Measurements from ENCODE around the gene TRAF4.

Gene TRAF4

DNA sequence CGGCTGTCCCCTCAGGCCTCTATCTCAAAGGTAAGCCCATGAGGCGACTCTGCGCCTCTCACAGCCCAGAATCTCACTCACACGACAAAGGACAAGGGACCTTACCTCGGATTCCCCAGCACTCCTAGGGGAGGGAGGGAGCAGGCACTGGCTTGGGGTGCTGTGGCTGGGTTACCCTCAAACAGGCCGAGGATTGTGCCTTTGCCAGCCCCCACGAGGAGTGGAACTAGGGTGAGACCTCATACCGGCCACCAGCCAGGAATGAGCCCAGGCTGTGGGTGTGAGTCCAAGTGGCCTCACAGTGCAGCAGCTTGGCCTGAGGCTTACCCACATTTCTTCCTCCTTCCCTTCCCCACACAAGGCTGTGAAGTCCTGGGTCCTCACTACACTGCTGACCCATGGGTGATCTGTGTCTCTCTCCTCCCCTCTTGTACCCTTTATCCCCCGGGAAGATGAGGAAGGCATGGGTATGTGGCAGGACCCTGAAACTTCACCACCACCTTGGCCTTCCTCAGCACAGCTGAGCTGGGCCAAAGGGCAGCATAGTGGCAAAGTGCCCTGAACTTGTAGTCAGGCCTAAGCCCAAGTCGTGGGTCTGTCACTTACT, 38.0 kb upstream of the TRAF4 start:
- no peaks in the 10 kb centered on the region for H3K27me3 ChIP-seq (ENCODE audit: control insufficient read depth, insufficient read depth, low read length)
- no peaks in the 10 kb centered on the region for H3K9me3 ChIP-seq (replicated peaks; ENCODE audit: low read length)
- H3K36me3 ChIP-seq (ENCODE audit: insufficient read depth, low read length), result peaks cover 50% of the 10 kb centered on the region
- H3K4me1 ChIP-seq (ENCODE audit: control insufficient read depth, insufficient read depth, low read length), result peaks cover 5% of the 10 kb centered on the region
- no peak overlapping the region for H3K4me3 ChIP-seq (ENCODE audit: low read length)
- no peak overlapping the region for H3K4me2 ChIP-seq (ENCODE audit: low read length)
- H3K9ac ChIP-seq (ENCODE audit: low read depth, low read length), result no peak overlapping the region

- H3K27me3 ChIP-seq (ENCODE audit: control insufficient read depth, insufficient read depth, low read length), result no peaks in the 10 kb centered on the region
- H3K9ac ChIP-seq (ENCODE audit: low read depth, low read length), result no peak overlapping the region
- H3K4me2 ChIP-seq (ENCODE audit: low read length), result no peak overlapping the region
- H3K4me1 ChIP-seq (ENCODE audit: control insufficient read depth, insufficient read depth, low read length), result peaks cover 8% of the 10 kb centered on the region
- H3K4me3 ChIP-seq (ENCODE audit: low read length), result no peak overlapping the region
- peaks cover 41% of the 10 kb centered on the region for H3K36me3 ChIP-seq (ENCODE audit: insufficient read depth, low read length)
- no peaks in the 10 kb centered on the region for H3K9me3 ChIP-seq (replicated peaks; ENCODE audit: low read length)
Measured at GRCh38 chr17:28706471-28707338, 37.1 kb upstream of the TRAF4 start.

DNA sequence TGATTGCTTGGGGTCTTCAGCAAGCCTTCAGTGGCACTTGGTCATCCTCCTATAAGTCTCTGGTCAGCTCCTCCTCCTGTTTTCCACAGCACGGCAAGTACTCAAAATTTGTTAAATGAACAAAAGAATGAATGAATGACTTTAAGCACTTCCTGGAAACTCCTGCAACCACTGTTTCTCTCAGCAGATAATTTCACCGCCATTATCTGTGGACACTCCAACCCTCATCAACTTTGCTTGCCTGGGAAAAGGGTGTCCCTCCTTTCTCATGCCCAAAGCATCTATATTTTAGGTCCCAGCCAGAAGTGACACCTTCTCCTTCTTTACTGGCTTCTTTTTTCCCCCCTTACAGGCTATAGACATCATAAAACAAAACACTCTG, 36.5 kb upstream of the TRAF4 start:
- Histone ChIP-seq H3K9ac (ENCODE audit: low read depth, low read length) (no peak overlapping the region), H3K9me3 (replicated peaks; ENCODE audit: low read length) (no peaks in the 10 kb centered on the region), H3K4me3 (ENCODE audit: low read length) (no peak overlapping the region), H3K27me3 (ENCODE audit: control insufficient read depth, insufficient read depth, low read length) (no peaks in the 10 kb centered on the region), H3K4me2 (ENCODE audit: low read length) (no peak overlapping the region), H3K4me1 (ENCODE audit: control insufficient read depth, insufficient read depth, low read length) (peaks cover 14% of the 10 kb centered on the region), H3K36me3 (ENCODE audit: insufficient read depth, low read length) (peaks cover 36% of the 10 kb centered on the region)

DNA sequence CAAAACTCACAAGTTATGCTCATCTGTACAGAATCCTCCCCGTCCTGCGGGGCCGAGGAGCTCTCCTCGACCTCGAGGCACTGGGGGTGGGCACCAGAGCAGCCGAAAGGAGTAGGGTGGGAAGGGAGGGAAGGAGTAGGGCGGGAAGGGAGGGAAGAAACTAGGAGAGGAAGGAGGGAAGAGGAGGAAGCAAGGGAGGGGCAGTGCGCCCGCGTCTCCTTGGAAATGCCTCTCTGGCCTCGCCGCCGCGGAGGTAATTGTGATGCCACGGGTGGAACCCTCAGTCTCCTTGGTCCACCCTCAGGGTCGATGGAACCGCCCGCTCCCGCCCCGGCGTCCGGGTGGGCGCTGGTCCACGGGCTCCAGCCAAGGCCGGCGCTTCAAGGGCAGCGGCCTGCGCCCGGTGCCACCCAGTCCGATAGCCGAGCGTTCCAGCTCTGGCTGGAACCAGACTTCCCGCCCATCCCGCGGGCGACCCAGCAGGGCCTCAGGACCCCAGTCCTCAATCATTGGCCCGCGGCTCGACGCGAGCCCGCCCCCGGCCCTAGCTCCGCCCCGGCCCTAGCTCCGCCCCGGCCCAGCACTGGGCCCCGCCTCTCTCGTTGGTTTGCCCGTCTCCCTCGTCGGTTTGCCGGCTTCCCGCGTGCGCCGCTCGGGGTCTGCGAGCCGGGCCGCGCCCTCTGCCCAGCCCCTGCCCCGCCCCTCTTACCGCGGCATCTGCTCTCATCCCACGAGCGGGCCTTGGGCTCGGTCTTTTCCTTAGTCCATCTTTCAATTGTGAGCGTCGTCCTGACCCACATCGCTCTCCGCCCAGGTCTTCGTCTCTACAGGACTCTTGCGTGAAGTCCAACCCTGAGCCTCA, 32.7 kb upstream of the TRAF4 start:
- H3K4me2 ChIP-seq (ENCODE audit: low read length), result peak overlapping the region; percentile 90
- H3K4me3 ChIP-seq (ENCODE audit: low read length), result peak overlapping the region; percentile 71
- no peaks in the 10 kb centered on the region for H3K9me3 ChIP-seq (replicated peaks; ENCODE audit: low read length)
- H3K9ac ChIP-seq (ENCODE audit: low read depth, low read length), result peak overlapping the region; percentile 85
- H3K4me1 ChIP-seq (ENCODE audit: control insufficient read depth, insufficient read depth, low read length), result peaks cover 21% of the 10 kb centered on the region
- H3K36me3 ChIP-seq (ENCODE audit: insufficient read depth, low read length), result peaks cover 39% of the 10 kb centered on the region
- H3K27me3 ChIP-seq (ENCODE audit: control insufficient read depth, insufficient read depth, low read length), result no peaks in the 10 kb centered on the region

GRCh38 chr17:28711723-28712031, 32.1 kb upstream of the TRAF4 start, which contains the start of gene PROCA1:
PROCA1 (minus strand) TSS chr17:28711888; CDS start chr17:28711660, 228 bp downstream.
- peaks cover 27% of the 10 kb centered on the region for H3K4me1 ChIP-seq (ENCODE audit: control insufficient read depth, insufficient read depth, low read length)
- peak within 1 kb of the TSS; percentile 71 for H3K4me3 ChIP-seq (ENCODE audit: low read length)
- no peaks in the 10 kb centered on the region for H3K9me3 ChIP-seq (replicated peaks; ENCODE audit: low read length)
- peaks cover 36% of the 10 kb centered on the region for H3K36me3 ChIP-seq (ENCODE audit: insufficient read depth, low read length)
- H3K27me3 ChIP-seq (ENCODE audit: control insufficient read depth, insufficient read depth, low read length), result no peaks in the 10 kb centered on the region
- peak within 1 kb of the TSS; percentile 85 for H3K9ac ChIP-seq (ENCODE audit: low read depth, low read length)
- peak within 1 kb of the TSS; percentile 90 for H3K4me2 ChIP-seq (ENCODE audit: low read length)

DNA sequence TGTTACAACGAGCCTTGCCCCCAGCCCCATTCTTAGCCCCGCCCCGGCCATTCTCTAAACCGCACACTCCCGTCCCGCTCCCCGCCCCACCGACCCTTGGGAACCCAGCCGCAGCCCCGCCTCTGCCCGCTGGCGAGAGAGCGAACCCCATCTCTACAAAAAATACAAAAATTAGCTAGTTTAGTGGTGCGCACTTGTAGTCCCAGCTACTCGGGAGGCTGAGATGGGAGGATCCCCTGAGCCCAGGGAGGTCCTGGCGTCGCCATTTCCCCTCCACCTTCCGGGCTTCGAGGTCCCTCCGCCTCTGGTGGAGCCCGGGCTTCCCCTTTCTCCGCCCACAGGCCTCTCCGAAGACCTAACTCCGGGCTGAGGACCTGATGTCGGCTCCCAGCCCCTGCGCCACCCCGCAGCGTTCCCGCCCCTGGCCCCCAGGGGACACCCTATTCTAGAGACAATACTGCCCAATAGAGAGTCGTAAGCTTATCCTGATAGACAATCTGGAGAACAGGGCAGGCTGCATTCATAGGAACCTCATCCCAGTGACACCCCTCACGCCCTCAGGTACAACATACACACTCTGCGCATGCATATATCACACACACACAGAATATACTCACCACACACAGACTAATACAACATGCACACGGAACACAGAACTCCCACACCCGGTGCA, 31.6 kb upstream of the TRAF4 start:
- Histone ChIP-seq H3K4me3 (ENCODE audit: low read length) (peak overlapping the region; percentile 71), H3K9ac (ENCODE audit: low read depth, low read length) (peak overlapping the region; percentile 85), H3K36me3 (ENCODE audit: insufficient read depth, low read length) (peaks cover 36% of the 10 kb centered on the region), H3K9me3 (replicated peaks; ENCODE audit: low read length) (no peaks in the 10 kb centered on the region), H3K4me2 (ENCODE audit: low read length) (peak overlapping the region; percentile 90), H3K27me3 (ENCODE audit: control insufficient read depth, insufficient read depth, low read length) (no peaks in the 10 kb centered on the region), H3K4me1 (ENCODE audit: control insufficient read depth, insufficient read depth, low read length) (peaks cover 27% of the 10 kb centered on the region)

- H3K4me3 ChIP-seq (ENCODE audit: low read length), result no peak overlapping the region
- H3K9ac ChIP-seq (ENCODE audit: low read depth, low read length), result no peak overlapping the region
- H3K36me3 ChIP-seq (ENCODE audit: insufficient read depth, low read length), result peaks cover 36% of the 10 kb centered on the region
- H3K27me3 ChIP-seq (ENCODE audit: control insufficient read depth, insufficient read depth, low read length), result no peaks in the 10 kb centered on the region
- no peaks in the 10 kb centered on the region for H3K9me3 ChIP-seq (replicated peaks; ENCODE audit: low read length)
- H3K4me2 ChIP-seq (ENCODE audit: low read length), result no peak overlapping the region
- peaks cover 27% of the 10 kb centered on the region for H3K4me1 ChIP-seq (ENCODE audit: control insufficient read depth, insufficient read depth, low read length)
Measured at GRCh38 chr17:28712705-28713415, 31.0 kb upstream of the TRAF4 start.

DNA sequence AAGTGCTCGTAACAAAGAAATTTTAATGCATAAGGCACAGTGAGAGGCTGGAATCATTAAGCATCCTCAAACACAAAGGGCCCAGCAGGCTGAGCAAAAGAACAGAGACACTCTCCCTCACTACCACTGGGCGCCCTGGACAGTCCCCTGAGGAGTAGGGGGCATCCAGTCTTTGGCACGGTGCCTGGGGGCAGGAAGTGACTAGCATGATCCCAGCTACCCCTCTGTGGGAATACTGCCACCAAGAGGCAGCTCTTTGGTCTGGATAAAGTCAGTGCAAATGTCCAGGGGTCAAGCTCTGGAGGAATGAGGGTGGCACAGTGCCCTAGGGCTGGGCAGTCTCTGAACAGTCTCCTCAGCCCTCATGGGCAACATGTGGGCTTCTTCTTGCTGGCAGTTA, 29.5 kb upstream of the TRAF4 start:
- no peaks in the 10 kb centered on the region for H3K27me3 ChIP-seq (ENCODE audit: control insufficient read depth, insufficient read depth, low read length)
- peaks cover 42% of the 10 kb centered on the region for H3K4me1 ChIP-seq (ENCODE audit: control insufficient read depth, insufficient read depth, low read length)
- H3K36me3 ChIP-seq (ENCODE audit: insufficient read depth, low read length), result peaks cover 36% of the 10 kb centered on the region
- no peak overlapping the region for H3K4me3 ChIP-seq (ENCODE audit: low read length)
- no peaks in the 10 kb centered on the region for H3K9me3 ChIP-seq (replicated peaks; ENCODE audit: low read length)
- no peak overlapping the region for H3K4me2 ChIP-seq (ENCODE audit: low read length)
- no peak overlapping the region for H3K9ac ChIP-seq (ENCODE audit: low read depth, low read length)

- H3K4me1 ChIP-seq (ENCODE audit: control insufficient read depth, insufficient read depth, low read length), result peaks cover 42% of the 10 kb centered on the region
- no peak overlapping the region for H3K9ac ChIP-seq (ENCODE audit: low read depth, low read length)
- no peak overlapping the region for H3K4me3 ChIP-seq (ENCODE audit: low read length)
Measured at GRCh38 chr17:28715217-28715616, 28.6 kb upstream of the TRAF4 start.

DNA sequence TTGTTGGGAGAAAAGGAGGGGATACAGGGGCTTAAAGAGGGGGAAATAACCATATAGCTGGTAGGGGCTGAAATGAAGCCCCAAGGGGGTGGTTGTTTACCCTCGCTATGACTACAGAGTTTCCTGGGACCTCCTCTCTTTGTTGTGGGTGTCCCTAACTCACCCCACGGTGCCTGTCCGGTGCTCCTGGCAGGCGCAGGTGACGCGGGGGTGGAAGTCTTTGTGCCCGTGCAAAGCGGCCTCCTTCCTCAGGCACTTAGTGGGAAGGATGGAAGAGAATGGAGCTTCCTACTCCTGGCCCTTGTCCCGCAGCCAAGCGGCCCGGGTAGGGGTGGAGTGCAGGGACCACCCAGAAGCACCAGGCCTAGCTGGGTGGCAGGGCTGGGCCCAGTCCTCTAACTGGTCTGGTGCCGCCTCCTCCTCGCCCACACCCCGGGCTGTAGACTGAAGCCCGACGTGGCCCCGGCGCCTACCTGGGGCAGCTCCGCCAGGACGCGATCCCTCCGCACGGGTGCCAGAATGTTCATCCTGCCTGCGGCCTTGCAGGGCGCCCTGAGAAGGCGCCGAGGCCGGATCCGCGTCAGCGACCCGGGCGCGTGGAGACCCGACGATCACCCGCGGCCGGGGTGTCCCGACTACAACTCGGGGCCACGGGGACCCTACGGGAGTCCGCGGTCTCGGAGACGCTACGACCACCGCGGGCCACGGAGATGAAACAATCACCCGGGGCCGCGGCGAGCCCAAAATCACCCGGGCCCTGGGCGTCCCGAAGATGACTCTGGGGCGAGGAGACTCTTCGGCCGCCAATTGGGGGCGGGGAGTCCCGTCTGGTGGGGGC, 26.9 kb upstream of the TRAF4 start:
- Histone ChIP-seq H3K9me3 (replicated peaks; ENCODE audit: low read length) (no peaks in the 10 kb centered on the region), H3K4me2 (ENCODE audit: low read length) (peak overlapping the region; percentile 91), H3K36me3 (ENCODE audit: insufficient read depth, low read length) (peaks cover 49% of the 10 kb centered on the region), H3K4me1 (ENCODE audit: control insufficient read depth, insufficient read depth, low read length) (peaks cover 40% of the 10 kb centered on the region), H3K9ac (ENCODE audit: low read depth, low read length) (peak overlapping the region; percentile 97), H3K27me3 (ENCODE audit: control insufficient read depth, insufficient read depth, low read length) (no peaks in the 10 kb centered on the region), H3K4me3 (ENCODE audit: low read length) (peak overlapping the region; percentile 84)

More at GRCh38 chr17:28715217-28715616, 28.6 kb upstream of the TRAF4 start:
- Histone ChIP-seq H3K27me3 (ENCODE audit: control insufficient read depth, insufficient read depth, low read length) (no peaks in the 10 kb centered on the region), H3K4me2 (ENCODE audit: low read length) (peak overlapping the region; percentile 91), H3K9me3 (replicated peaks; ENCODE audit: low read length) (no peaks in the 10 kb centered on the region), H3K36me3 (ENCODE audit: insufficient read depth, low read length) (peaks cover 36% of the 10 kb centered on the region)
